GM12878 (cell line): ENCODE results near the gene RNF40. TPM values are rescaled to one million over a fixed set of nuclear protein-coding genes. Genes with fewer than 3 reads are reported as not detected.

ENCODE experiments used
- ATAC-seq: fragments of 200-7000 bp; cut with Tn5 transposase; 3 replicates; pipeline ENCODE4 v1.9.1; 2020; ENCODE audit warnings: mild to moderate bottlenecking, moderate library complexity
- BruUV-seq: library from RNA; stranded (reverse); fragments of 400-500 nt; replicated peaks from 2 replicates; lab custom pipeline; 2021; lab: Mats Ljungman, UMichigan
- CTCF ChIA-PET: fragments of 300-600 bp; sonication (Branson Sonifier 250); formaldehyde crosslinking; extraction: SDS; loops from one replicate; lab custom pipeline; 2021; ENCODE audit warnings: inconsistent platforms; lab: Yijun Ruan, JAX
- POLR2A ChIA-PET: fragments of 350-600 bp; formaldehyde crosslinking; extraction: SDS; loops from one replicate; lab custom pipeline; 2021; ENCODE audit warnings: inconsistent platforms; lab: Charles Lee
- RAD21 ChIA-PET: fragments of 300-600 bp; sonication (Branson Sonifier 250); formaldehyde crosslinking; loops from one replicate; lab custom pipeline; 2023; ENCODE audit warnings: antibody characterized with exemption; ENCODE audit not compliant: unreplicated experiment; lab: Charles Lee
- SMC1A ChIA-PET: fragments of 300-600 bp; sonication (Branson Sonifier 250); formaldehyde crosslinking; loops from one replicate; lab custom pipeline; 2023; ENCODE audit not compliant: unreplicated experiment, uncharacterized antibody; lab: Charles Lee
- DNase-seq: peaks from one replicate; pipeline ENCODE4 v3.0.0-alpha.2; 2011; ENCODE audit warnings: low read depth, low spot score
- FAIRE-seq: peaks from 3 replicates; lab custom pipeline; 2011; peaks lifted over from hg19 to GRCh38; lab: Jason Lieb, UNC
- H2AFZ ChIP-seq: 2 replicates; pipeline ENCODE4 v1.6.0; 2011; ENCODE audit warnings: low read depth, low read length, control low read depth; ENCODE audit not compliant: control insufficient read depth
- H3K27ac ChIP-seq: 2 replicates; pipeline ENCODE4 v1.5.1; 2011; ENCODE audit warnings: control low read depth; ENCODE audit not compliant: control insufficient read depth, insufficient read depth
- H3K27me3 ChIP-seq, 2 experiments: replicated peaks in 1 of 2; 2 replicates each; pipeline versions ENCODE4 v1.6.0 to v1.6.1; 2011; ENCODE audit warnings: low read length in 1 of 2; ENCODE audit not compliant: control insufficient read depth in 2 of 2, insufficient read depth in 2 of 2
- H3K36me3 ChIP-seq, 2 experiments: 2 replicates each; pipeline ENCODE4 v1.5.1; 2011; ENCODE audit warnings: low read length in 1 of 2; ENCODE audit not compliant: control insufficient read depth in 2 of 2, insufficient read depth in 2 of 2
- H3K4me1 ChIP-seq: 2 replicates; pipeline ENCODE4 v1.6.1; 2011; ENCODE audit warnings: mild to moderate bottlenecking, low read length, moderate library complexity, mixed read lengths; ENCODE audit not compliant: control insufficient read depth, insufficient read depth
- H3K4me2 ChIP-seq: 2 replicates; pipeline ENCODE4 v1.6.0; 2011; ENCODE audit warnings: control low read depth; ENCODE audit not compliant: control insufficient read depth, insufficient read depth
- H3K4me3 ChIP-seq: fragments of 200-600 bp; sonication (generic); 2 replicates; pipeline ENCODE4 v1.5.1; 2016
- H3K79me2 ChIP-seq: 2 replicates; pipeline ENCODE4 v1.6.0; 2011; ENCODE audit warnings: low read length; ENCODE audit not compliant: control insufficient read depth, insufficient read depth
- H3K9ac ChIP-seq: 2 replicates; pipeline ENCODE4 v1.8.0; 2011; ENCODE audit warnings: low read length, control low read depth, mixed read lengths; ENCODE audit not compliant: control insufficient read depth, insufficient read depth
- H3K9me3 ChIP-seq: replicated peaks from 3 replicates; pipeline ENCODE4 v1.5.1; 2011; ENCODE audit warnings: mild to moderate bottlenecking, low read length; ENCODE audit not compliant: control insufficient read depth, insufficient read depth
- H4K20me1 ChIP-seq: 2 replicates; pipeline ENCODE4 v1.6.0; 2011; ENCODE audit not compliant: control insufficient read depth, insufficient read depth
- CUX1 ChIP-seq: IDR thresholded peaks from 2 replicates; pipeline ENCODE4 v1.6.1; 2012; ENCODE audit warnings: improper control_type of control experiment, low read depth, low read length; ENCODE audit not compliant: insufficient replicate concordance
- FOXM1 ChIP-seq: IDR thresholded peaks from 2 replicates; pipeline ENCODE4 v1.6.1; 2012; ENCODE audit warnings: low read depth, mild to moderate bottlenecking, inconsistent platforms, low read length, moderate library complexity
- IRF4 ChIP-seq: IDR thresholded peaks from 2 replicates; pipeline ENCODE4 v1.6.1; 2011; ENCODE audit warnings: low read depth, low read length
- MLLT1 ChIP-seq: fragments of 450-650 bp; IDR thresholded peaks from 2 replicates; pipeline ENCODE4 v1.6.1; 2016; ENCODE audit warnings: mild to moderate bottlenecking
- MXI1 ChIP-seq: fragments of 150-350 bp; IDR thresholded peaks from 2 replicates; pipeline ENCODE4 v1.6.1; 2011; ENCODE audit warnings: low read depth, mild to moderate bottlenecking, inconsistent platforms, low read length, improper control_type of control experiment
- NFYA ChIP-seq: IDR thresholded peaks from 2 replicates; pipeline ENCODE4 v1.6.1; 2011; ENCODE audit warnings: low read depth, mild to moderate bottlenecking, low read length, improper control_type of control experiment, borderline replicate concordance
- PAX5 ChIP-seq: IDR thresholded peaks from 2 replicates; pipeline ENCODE4 v1.6.1; 2011; ENCODE audit warnings: low read depth, low read length, borderline replicate concordance
- POLR2AphosphoS5 ChIP-seq: IDR thresholded peaks from 2 replicates; pipeline ENCODE4 v1.6.1; 2011; ENCODE audit warnings: mild to moderate bottlenecking, low read length, inconsistent platforms
- TARDBP ChIP-seq: IDR thresholded peaks from 2 replicates; pipeline ENCODE4 v1.6.1; 2016; ENCODE audit warnings: borderline replicate concordance
- USF2 ChIP-seq: IDR thresholded peaks from 2 replicates; pipeline ENCODE4 v1.6.1; 2011; ENCODE audit warnings: low read depth, low read length, improper control_type of control experiment, borderline replicate concordance
- ZBTB4 ChIP-seq: fragments of 450-650 bp; formaldehyde crosslinking; IDR thresholded peaks from 2 replicates; pipeline ENCODE4 v1.4.0; 2022; ENCODE audit warnings: mild to moderate bottlenecking, moderate library complexity
- ZNF24 ChIP-seq: fragments of 450-650 bp; IDR thresholded peaks from 2 replicates; pipeline ENCODE4 v1.6.1; 2017; ENCODE audit warnings: antibody characterized with exemption, mild to moderate bottlenecking
- ZSCAN29 ChIP-seq: fragments of 450-650 bp; IDR thresholded peaks from 2 replicates; pipeline ENCODE4 v1.6.1; 2017; ENCODE audit warnings: mild to moderate bottlenecking, moderate library complexity
- WGBS: methylation state at CpG from one replicate; pipeline ENCODE4 v1.1.6; 2016; ENCODE audit warnings: low lambda C conversion rate; ENCODE audit not compliant: insufficient replicate concordance, insufficient coverage; ENCODE audit errors: missing lambda C conversion rate; 5-methylcytosine and 5-hydroxymethylcytosine counted together
- in situ Hi-C: fragments of 300-500 bp; cut with MboI; formaldehyde crosslinking; loops from 9 replicates; pipeline ENCODE4 v1.14.3; 2018; ENCODE audit warnings: mixed read lengths
- intact Hi-C: fragments of 100-400 bp; cut with micrococcal nuclease; formaldehyde crosslinking; loops from one replicate; pipeline ENCODE4 v1.14.2; 2022; ENCODE audit not compliant: unreplicated experiment
- polyA plus RNA-seq, 11 experiments: library from polyadenylated mRNA; depleted of rRNA in 4 of 11; unstranded in 6 of 11; stranded (reverse) in 5 of 11; fragments of >200 nt; fragmentation: Nextera tagmentation in 4 of 11; fragmentation: Illumina TruSeq in 1 of 11; extraction: Ambion mirVana in 4 of 11; extraction: Trizol in 1 of 11; gene quantifications; 1 replicate in 1 of 11; 2 replicates in 10 of 11; pipeline versions ENCODE4 v1.2.1 to v1.2.3, GENCODE V29; 2011 to 2016; ENCODE audit warnings: inconsistent platforms in 2 of 11, missing spikeins in 2 of 11, low read depth in 1 of 11
- total RNA-seq, 4 experiments: library from RNA; depleted of rRNA in 3 of 4; stranded (reverse); fragments of >200 nt in 3 of 4; fragmentation: Illumina TruSeq in 1 of 4; extraction: Trizol in 1 of 4; gene quantifications; 2 replicates each; pipeline versions ENCODE4 v1.2.1 to v1.2.3, GENCODE V29; 2013 to 2021

The RNF40 gene
- total and polyA plus RNA-seq, 10 of the 15 experiments (the other 5 are each of a cell fraction or from before 2014, with no cell fraction given): 3.7 to 97.6 (median 58.4) TPM

GRCh38 chr16:30775131-30775391 lies 12.9 kb downstream of the RNF40 start:
- Histone ChIP-seq H3K4me3 (peak overlapping the region; percentile 78; the same call in 1 of the 2 replicates), H3K27me3 (no peaks in the 10 kb centered on the region), H3K9me3 (no peaks in the 10 kb centered on the region), H3K4me1 (no peaks in the 10 kb centered on the region), H4K20me1 (no peaks in the 10 kb centered on the region), H3K4me2 (peak overlapping the region; percentile 87), H3K79me2 (peaks cover 2% of the 10 kb centered on the region; the same call in 1 of the 2 replicates), H3K36me3 (peaks cover 5 to 13% of the 10 kb centered on the region in 2 experiments; a peak in 3 of 4 replicates), H3K9ac (peak overlapping the region; percentile 84), H2AFZ (no peak overlapping the region), H3K27ac (no peak overlapping the region)
- ATAC-seq (no peak), FAIRE-seq (no peak), DNase-seq (no peak)
- ChIA-PET RAD21 (interaction anchor here (1.3 kb wide), 1 partner anchor 70 kb away, joined by 3 read pairs; no protein-coding TSS in a partner anchor), SMC1A (no interaction called here), CTCF (interaction anchor here (1.1 kb wide), 1 partner anchor 40 kb away, joined by 3 read pairs; no protein-coding TSS in a partner anchor), POLR2A (interaction anchor here (0.6 to 1.9 kb wide), 4 partner anchors 12 to 70 kb away, joined by 3 to 7 read pairs (median 3); partner anchors contain the start of gene PHKG2)
- WGBS: 35% methylated on average over 15 of the region's 15 CpGs
- intact Hi-C loops: loop anchor here (2.0 kb wide), 1 partner anchor 148 kb away; the partner anchor contains the start of gene FBXL19
- BruUV-seq: TSS peak; percentile 58
- in situ Hi-C loops: no loop called here
- TF ChIP-seq POLR2AphosphoS5 (0 out of 2 replicates have a peak, but pooled peaks have one; percentile 13), IRF4 (no peak), NFYA (no peak), ZBTB4 (CRISPR knock-in tag) (no peak), FOXM1 (no peak), ZNF24 (no peak), PAX5 (no peak), TARDBP (no peak), ZSCAN29 (no peak), MXI1 (no peak), MLLT1 (0 out of 2 replicates have a peak, but pooled peaks have one; percentile 55), USF2 (no peak), CUX1 (no peak)
